SW 1271 (cell line): Measurements from ENCODE around the gene DGKD.
"Not testable (repeated sequence)": the region's sequence is repeated elsewhere in the genome, so short reads cannot be mapped to it uniquely, and the experiment has no call there.

Experiments
- DNase-seq, 2 experiments: peaks; one replicate each; lab custom pipeline; 2025; lab: John Stamatoyannopoulos, UW

The DGKD gene

GRCh38 chr2:233362742-233363141 is 8.4 kb downstream of the DGKD start:
- no peak for DNase-seq

GRCh38 chr2:233363744-233364235 is 9.5 kb downstream of the DGKD start:
- no peak for DNase-seq

- DNase-seq = no peak
These were observed 11.7 kb downstream of the DGKD start for GRCh38 chr2:233365861-233366520.

GRCh38 chr2:233367586-233367985 is 13.3 kb downstream of the DGKD start:
- no peak for DNase-seq

GRCh38 chr2:233368756-233369155 is 14.5 kb downstream of the DGKD start:
- DNase-seq = no peak

- DNase-seq = no peak
These were observed 15.2 kb downstream of the DGKD start for GRCh38 chr2:233369462-233369861.

- DNase-seq = no peak
These were observed 15.8 kb downstream of the DGKD start for GRCh38 chr2:233369897-233370685.

GRCh38 chr2:233371641-233372040 is 17.3 kb downstream of the DGKD start:
- no peak for DNase-seq

- DNase-seq = no peak
These were observed 18.6 kb downstream of the DGKD start for GRCh38 chr2:233372855-233373254.

GRCh38 chr2:233373316-233373715 is 19.0 kb downstream of the DGKD start:
- DNase-seq = no peak

GRCh38 chr2:233374776-233375175 is 20.5 kb downstream of the DGKD start:
- DNase-seq = not testable (repeated sequence)

GRCh38 chr2:233375490-233376314 is 21.4 kb downstream of the DGKD start:
- DNase-seq = no peak

GRCh38 chr2:233379034-233379433 is 24.7 kb downstream of the DGKD start:
- DNase-seq = no peak

- DNase-seq = no peak
These were observed 25.1 kb downstream of the DGKD start for GRCh38 chr2:233379441-233379840.

- no peak for DNase-seq
These were observed 26.0 kb downstream of the DGKD start for GRCh38 chr2:233380132-233380895.

- DNase-seq = no peak
These were observed 26.8 kb downstream of the DGKD start for GRCh38 chr2:233380995-233381637.

GRCh38 chr2:233381638-233381995 is 27.3 kb downstream of the DGKD start:
- DNase-seq = no peak

GRCh38 chr2:233384015-233384414 is 29.7 kb downstream of the DGKD start:
- no peak for DNase-seq

GRCh38 chr2:233384811-233385488 is 30.7 kb downstream of the DGKD start:
- DNase-seq = no peak

GRCh38 chr2:233385489-233386044 is 31.3 kb downstream of the DGKD start:
- DNase-seq = no peak
